Measurements from ENCODE around the gene FBXO38. TPM values are rescaled to one million over a fixed set of nuclear protein-coding genes. Genes with fewer than 3 reads are reported as not detected.

The FBXO38 gene
- polyA plus RNA-seq, 1 of the 3 experiments (the other 2 are of a cell fraction) = 15.5 TPM

DNA sequence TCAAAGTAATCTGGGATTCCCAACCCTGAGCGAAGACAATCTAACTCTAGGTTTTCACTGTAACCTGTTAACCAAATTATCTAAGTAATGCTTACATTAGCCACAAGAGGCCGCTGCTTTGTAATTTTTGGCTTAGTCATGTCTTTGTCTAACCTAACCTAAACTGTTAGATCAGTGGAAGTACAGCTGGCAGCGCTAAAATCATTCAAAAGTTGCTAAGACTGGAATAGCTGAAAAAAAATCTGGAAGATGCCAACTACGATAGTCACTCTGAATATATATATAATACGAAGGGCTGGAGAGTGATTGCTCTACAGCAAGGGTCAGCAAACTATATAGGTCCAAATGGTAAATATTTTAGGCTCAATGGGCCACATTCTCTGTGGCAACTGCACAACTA, 60.2 kb downstream of the FBXO38 start:
- ChIA-PET POLR2A (interaction anchor here (0.6 kb wide), 1 partner anchor 287 kb away, joined by 3 read pairs; no protein-coding TSS in a partner anchor), CTCF (interaction anchor here (0.5 to 21.5 kb wide), 45 partner anchors 9 to 689 kb away, joined by 3 to 704 read pairs (median 4); no protein-coding TSS in a partner anchor)
- Histone ChIP-seq H3K4me1 (ENCODE audit: control insufficient read depth in 1 of 2, insufficient read depth in 2 of 2, low read depth in 1 of 2, low read length in 1 of 2) (no peaks in the 10 kb centered on the region), H3K27ac (ENCODE audit: low read depth in 2 of 2, low read length in 1 of 2) (no peak overlapping the region), H3K4me3 (ENCODE audit: low read depth in 2 of 2, low read length in 1 of 2) (no peak overlapping the region), H3K9me3 (no peaks in the 10 kb centered on the region), H3K4me2 (no peak overlapping the region), H3K9ac (no peak overlapping the region), H3F3A (replicated peaks; ENCODE audit: insufficient read depth) (peaks cover 8% of the 10 kb centered on the region), H3K9me2 (no peaks in the 10 kb centered on the region), H4K20me1 (ENCODE audit: insufficient read depth) (no peaks in the 10 kb centered on the region), H3K27me3 (ENCODE audit: insufficient read depth) (no peaks in the 10 kb centered on the region), H3K36me3 (replicated peaks in 1 of 2; ENCODE audit: control insufficient read depth in 1 of 2, insufficient read depth in 2 of 2, low read length in 1 of 2) (peaks cover 31 to 46% of the 10 kb centered on the region in 2 experiments), H3K79me2 (ENCODE audit: insufficient read depth) (no peaks in the 10 kb centered on the region), H2AFZ (ENCODE audit: low read depth) (no peak overlapping the region)
- peak; percentile 52 for DNase-seq
- 37% methylated on average over 5 of the region's 5 CpGs for WGBS (ENCODE audit: low lambda C conversion rate)
- TF ChIP-seq RAD21 (IDR thresholded peaks at IDR 0.05; ENCODE audit: low read length) (peak; percentile 90), SMC3 (IDR thresholded peaks at IDR 0.05; ENCODE audit: low read depth, low read length) (peak; percentile 84), MEF2A (IDR thresholded peaks at IDR 0.05; ENCODE audit: borderline replicate concordance, low read depth) (no peak)
- TF ChIP-seq, protein P1, sequence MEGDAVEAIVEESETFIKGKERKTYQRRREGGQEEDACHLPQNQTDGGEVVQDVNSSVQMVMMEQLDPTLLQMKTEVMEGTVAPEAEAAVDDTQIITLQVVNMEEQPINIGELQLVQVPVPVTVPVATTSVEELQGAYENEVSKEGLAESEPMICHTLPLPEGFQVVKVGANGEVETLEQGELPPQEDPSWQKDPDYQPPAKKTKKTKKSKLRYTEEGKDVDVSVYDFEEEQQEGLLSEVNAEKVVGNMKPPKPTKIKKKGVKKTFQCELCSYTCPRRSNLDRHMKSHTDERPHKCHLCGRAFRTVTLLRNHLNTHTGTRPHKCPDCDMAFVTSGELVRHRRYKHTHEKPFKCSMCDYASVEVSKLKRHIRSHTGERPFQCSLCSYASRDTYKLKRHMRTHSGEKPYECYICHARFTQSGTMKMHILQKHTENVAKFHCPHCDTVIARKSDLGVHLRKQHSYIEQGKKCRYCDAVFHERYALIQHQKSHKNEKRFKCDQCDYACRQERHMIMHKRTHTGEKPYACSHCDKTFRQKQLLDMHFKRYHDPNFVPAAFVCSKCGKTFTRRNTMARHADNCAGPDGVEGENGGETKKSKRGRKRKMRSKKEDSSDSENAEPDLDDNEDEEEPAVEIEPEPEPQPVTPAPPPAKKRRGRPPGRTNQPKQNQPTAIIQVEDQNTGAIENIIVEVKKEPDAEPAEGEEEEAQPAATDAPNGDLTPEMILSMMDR (IDR thresholded peaks at IDR 0.05) = peak; percentile 85

DNA sequence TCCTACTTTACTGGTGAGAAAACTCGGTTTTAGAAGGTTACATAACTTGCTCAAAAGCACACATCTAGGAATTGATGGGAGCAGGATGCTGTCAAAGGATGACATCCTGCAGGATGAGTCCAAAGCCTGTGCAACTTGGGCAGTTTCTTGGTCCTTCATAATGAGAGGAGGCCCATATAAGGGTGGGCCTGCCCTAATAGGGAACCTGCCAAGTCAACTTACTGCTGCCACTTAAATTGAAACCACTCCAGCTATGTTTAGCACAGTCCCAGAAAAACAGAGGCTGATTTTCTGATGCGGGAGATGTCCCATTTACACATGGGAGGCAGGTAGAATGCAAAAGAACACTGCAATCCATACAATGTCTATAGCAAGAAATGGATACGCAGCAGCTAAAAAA, 61.8 kb downstream of the FBXO38 start:
- DNase-seq = no peak
- TF ChIP-seq, protein P2, sequence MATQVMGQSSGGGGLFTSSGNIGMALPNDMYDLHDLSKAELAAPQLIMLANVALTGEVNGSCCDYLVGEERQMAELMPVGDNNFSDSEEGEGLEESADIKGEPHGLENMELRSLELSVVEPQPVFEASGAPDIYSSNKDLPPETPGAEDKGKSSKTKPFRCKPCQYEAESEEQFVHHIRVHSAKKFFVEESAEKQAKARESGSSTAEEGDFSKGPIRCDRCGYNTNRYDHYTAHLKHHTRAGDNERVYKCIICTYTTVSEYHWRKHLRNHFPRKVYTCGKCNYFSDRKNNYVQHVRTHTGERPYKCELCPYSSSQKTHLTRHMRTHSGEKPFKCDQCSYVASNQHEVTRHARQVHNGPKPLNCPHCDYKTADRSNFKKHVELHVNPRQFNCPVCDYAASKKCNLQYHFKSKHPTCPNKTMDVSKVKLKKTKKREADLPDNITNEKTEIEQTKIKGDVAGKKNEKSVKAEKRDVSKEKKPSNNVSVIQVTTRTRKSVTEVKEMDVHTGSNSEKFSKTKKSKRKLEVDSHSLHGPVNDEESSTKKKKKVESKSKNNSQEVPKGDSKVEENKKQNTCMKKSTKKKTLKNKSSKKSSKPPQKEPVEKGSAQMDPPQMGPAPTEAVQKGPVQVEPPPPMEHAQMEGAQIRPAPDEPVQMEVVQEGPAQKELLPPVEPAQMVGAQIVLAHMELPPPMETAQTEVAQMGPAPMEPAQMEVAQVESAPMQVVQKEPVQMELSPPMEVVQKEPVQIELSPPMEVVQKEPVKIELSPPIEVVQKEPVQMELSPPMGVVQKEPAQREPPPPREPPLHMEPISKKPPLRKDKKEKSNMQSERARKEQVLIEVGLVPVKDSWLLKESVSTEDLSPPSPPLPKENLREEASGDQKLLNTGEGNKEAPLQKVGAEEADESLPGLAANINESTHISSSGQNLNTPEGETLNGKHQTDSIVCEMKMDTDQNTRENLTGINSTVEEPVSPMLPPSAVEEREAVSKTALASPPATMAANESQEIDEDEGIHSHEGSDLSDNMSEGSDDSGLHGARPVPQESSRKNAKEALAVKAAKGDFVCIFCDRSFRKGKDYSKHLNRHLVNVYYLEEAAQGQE (IDR thresholded peaks at IDR 0.05; ENCODE audit: low read depth, low read length) = no peak
- TF ChIP-seq MEF2A (IDR thresholded peaks at IDR 0.05; ENCODE audit: borderline replicate concordance, low read depth) (no peak), FOXM1 (IDR thresholded peaks at IDR 0.05; ENCODE audit: low read depth) (no peak), POLR2AphosphoS5 (IDR thresholded peaks at IDR 0.05; ENCODE audit: low read depth, low read length) (no peak), RCOR1 (IDR thresholded peaks at IDR 0.05; ENCODE audit: low read length) (no peak), EZH2phosphoT487 (IDR thresholded peaks at IDR 0.05; ENCODE audit: borderline replicate concordance, low read depth) (no peak), FOXJ3 (CRISPR knock-in tag; IDR thresholded peaks at IDR 0.05) (no peak), YY1 (IDR thresholded peaks at IDR 0.05; ENCODE audit: low read depth) (no peak)
- TF ChIP-seq, protein P3, sequence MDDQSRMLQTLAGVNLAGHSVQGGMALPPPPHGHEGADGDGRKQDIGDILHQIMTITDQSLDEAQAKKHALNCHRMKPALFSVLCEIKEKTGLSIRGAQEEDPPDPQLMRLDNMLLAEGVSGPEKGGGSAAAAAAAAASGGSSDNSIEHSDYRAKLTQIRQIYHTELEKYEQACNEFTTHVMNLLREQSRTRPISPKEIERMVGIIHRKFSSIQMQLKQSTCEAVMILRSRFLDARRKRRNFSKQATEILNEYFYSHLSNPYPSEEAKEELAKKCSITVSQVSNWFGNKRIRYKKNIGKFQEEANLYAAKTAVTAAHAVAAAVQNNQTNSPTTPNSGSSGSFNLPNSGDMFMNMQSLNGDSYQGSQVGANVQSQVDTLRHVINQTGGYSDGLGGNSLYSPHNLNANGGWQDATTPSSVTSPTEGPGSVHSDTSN (IDR thresholded peaks at IDR 0.05) = no peak
- TF ChIP-seq, protein P4, sequence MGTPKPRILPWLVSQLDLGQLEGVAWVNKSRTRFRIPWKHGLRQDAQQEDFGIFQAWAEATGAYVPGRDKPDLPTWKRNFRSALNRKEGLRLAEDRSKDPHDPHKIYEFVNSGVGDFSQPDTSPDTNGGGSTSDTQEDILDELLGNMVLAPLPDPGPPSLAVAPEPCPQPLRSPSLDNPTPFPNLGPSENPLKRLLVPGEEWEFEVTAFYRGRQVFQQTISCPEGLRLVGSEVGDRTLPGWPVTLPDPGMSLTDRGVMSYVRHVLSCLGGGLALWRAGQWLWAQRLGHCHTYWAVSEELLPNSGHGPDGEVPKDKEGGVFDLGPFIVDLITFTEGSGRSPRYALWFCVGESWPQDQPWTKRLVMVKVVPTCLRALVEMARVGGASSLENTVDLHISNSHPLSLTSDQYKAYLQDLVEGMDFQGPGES (IDR thresholded peaks at IDR 0.05; ENCODE audit: low read depth, low read length) = no peak
- TF ChIP-seq, protein P5, sequence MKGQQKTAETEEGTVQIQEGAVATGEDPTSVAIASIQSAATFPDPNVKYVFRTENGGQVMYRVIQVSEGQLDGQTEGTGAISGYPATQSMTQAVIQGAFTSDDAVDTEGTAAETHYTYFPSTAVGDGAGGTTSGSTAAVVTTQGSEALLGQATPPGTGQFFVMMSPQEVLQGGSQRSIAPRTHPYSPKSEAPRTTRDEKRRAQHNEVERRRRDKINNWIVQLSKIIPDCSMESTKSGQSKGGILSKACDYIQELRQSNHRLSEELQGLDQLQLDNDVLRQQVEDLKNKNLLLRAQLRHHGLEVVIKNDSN (IDR thresholded peaks at IDR 0.05; ENCODE audit: borderline replicate concordance, low read depth) = no peak
- H3K9ac ChIP-seq = no peak overlapping the region
- H3K4me1 ChIP-seq (ENCODE audit: control insufficient read depth in 1 of 2, insufficient read depth in 2 of 2, low read depth in 1 of 2, low read length in 1 of 2) = no peaks in the 10 kb centered on the region
- no peak overlapping the region for H2AFZ ChIP-seq (ENCODE audit: low read depth)
- H3K4me3 ChIP-seq (ENCODE audit: low read depth in 2 of 2, low read length in 1 of 2) = no peak overlapping the region
- ChIA-PET CTCF (interaction anchor here (1.5 to 21.5 kb wide), 6 partner anchors 242 to 669 kb away, joined by 5 to 704 read pairs (median 21); no protein-coding TSS in a partner anchor), POLR2A (no interaction called here)
- H4K20me1 ChIP-seq (ENCODE audit: insufficient read depth) = no peaks in the 10 kb centered on the region
- 86% methylated on average over 3 of the region's 3 CpGs for WGBS (ENCODE audit: low lambda C conversion rate)
- H3K9me2 ChIP-seq = no peaks in the 10 kb centered on the region
- no peaks in the 10 kb centered on the region for H3K79me2 ChIP-seq (ENCODE audit: insufficient read depth)
- peaks cover 17 to 31% of the 10 kb centered on the region in 2 experiments for H3K36me3 ChIP-seq (replicated peaks in 1 of 2; ENCODE audit: control insufficient read depth in 1 of 2, insufficient read depth in 2 of 2, low read length in 1 of 2)
- H3F3A ChIP-seq (replicated peaks; ENCODE audit: insufficient read depth) = peaks cover 8% of the 10 kb centered on the region
- no peak overlapping the region for H3K4me2 ChIP-seq
- no peaks in the 10 kb centered on the region for H3K9me3 ChIP-seq
- no peaks in the 10 kb centered on the region for H3K27me3 ChIP-seq (ENCODE audit: insufficient read depth)
- H3K27ac ChIP-seq (ENCODE audit: low read depth in 2 of 2, low read length in 1 of 2) = no peak overlapping the region
